Measurements from ENCODE around the gene SUV39H2.
"Not testable (repeated sequence)": the region's sequence is repeated elsewhere in the genome, so short reads cannot be mapped to it uniquely, and the experiment has no call there.

Gene SUV39H2, protein sequence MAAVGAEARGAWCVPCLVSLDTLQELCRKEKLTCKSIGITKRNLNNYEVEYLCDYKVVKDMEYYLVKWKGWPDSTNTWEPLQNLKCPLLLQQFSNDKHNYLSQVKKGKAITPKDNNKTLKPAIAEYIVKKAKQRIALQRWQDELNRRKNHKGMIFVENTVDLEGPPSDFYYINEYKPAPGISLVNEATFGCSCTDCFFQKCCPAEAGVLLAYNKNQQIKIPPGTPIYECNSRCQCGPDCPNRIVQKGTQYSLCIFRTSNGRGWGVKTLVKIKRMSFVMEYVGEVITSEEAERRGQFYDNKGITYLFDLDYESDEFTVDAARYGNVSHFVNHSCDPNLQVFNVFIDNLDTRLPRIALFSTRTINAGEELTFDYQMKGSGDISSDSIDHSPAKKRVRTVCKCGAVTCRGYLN

DNA sequence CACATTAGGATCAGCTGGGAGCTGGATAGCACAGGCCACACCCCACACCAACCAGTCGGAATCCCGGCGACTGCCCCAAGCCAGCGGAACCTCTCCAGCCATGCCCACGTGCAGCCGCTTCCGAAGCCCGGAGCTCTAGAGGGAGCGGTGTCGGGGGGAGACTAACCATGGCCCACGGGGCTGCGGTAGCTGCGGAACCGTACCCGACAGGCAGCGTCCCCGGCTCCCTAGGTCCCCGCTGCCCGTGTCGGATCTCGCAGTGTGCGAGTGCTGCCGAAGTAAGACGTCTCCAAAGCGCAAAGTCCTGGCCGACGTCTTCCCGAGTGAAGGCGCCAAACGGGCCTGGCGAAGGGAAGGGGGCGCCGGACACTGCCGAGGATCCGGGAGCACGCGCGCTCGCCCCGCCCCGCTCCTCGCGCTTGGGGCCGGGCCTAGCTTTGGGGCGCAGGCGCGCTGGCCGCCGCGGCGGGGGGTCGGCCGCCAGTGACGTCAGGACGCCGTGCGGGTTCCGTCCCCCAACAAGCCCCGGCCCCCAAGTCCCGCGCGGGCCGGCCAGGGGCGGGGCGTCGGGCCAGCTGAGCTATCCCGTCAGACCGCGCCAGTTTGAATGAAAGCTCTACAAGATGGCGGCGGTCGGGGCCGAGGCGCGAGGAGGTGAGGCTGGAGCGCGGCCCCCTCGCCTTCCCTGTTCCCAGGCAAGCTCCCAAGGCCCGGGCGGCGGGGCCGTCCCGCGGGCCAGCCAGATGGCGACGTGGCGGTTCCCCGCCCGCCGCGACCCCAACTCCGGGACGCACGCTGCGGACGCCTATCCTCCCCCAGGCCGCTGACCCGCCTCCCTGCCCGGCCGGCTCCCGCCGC is at the start of gene SUV39H2:
Gene SUV39H2 (plus strand): TSS at position 601 of the 858 bp plus-strand sequence. CDS start 23 bp downstream, at position 624.
- DNase-seq (ENCODE audit: low read depth): peak; percentile 93

DNA sequence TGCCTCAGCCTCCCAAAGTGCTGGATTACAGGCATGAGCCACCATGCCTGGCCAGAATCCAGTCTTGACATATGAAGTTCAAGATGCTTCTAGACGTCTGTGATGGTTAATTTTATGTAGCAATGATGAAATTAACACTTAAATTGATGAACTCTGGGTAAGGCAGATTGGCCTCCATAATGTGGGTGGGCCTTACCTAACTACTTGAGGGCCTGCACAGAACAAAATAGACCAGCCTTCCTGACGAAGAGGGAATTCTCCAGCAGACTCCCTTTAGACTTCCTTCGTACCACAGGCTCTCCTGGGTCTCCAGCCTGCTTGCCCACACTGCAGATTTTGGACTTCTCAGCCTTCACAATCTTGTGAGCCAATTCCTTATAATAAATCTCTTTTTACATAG is 45.6 kb upstream of the SUV39H2 start:
- no peak for DNase-seq (ENCODE audit: low read depth)

DNA sequence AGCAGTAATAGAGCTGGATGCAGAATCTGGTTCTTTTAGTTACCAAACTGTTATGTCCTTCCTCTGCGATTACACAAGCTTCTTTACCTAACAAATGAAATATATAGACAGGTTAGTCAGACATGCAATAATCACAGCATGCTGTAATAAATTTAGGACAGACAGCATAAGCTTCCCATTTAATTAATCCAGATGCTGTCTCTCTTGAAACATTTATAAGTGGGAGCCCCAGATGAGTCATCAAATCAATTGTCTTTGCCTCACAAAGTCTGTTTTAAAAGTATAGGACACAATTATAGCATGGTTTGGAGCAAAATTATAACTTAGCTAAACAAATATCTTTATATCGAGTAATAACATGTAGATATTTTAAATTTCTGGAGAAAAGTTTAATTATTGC is 42.5 kb upstream of the SUV39H2 start:
- DNase-seq (ENCODE audit: low read depth): no peak

DNA sequence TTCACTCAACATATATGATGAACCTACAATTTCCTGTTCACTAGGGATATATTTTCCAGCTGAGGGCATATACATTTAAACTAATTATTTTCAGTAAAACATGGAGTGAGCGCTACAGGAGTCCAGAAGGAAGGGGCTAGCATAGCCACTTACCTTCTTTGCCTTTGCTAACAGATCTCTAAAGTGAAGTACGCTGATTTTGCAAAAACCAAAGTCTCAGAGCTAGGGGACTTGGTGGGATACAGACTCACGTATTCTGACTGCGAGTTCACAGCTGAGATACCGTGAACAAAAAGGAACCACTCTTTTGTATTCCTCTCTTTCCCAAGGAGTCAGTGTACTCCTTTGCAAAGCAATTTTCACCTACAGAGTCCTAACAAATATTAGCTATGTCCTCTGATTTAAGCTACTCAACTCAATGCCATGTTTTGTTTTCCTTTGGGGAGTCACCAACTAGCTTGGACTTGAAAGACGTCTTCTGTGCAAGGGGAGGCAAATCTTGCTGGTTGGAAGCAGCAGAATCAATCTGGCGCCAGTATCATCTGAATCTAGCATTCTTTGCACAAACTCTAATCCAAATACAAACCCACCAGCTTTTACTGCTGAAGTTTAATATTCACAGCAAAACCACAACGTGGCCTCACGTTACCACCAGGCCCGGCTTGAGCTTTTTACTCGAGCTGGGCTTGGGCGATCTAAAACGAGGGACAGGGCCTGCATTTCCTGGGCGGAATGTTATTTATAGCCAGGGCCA is 41.5 kb upstream of the SUV39H2 start:
- no peak for DNase-seq (ENCODE audit: low read depth)

DNA sequence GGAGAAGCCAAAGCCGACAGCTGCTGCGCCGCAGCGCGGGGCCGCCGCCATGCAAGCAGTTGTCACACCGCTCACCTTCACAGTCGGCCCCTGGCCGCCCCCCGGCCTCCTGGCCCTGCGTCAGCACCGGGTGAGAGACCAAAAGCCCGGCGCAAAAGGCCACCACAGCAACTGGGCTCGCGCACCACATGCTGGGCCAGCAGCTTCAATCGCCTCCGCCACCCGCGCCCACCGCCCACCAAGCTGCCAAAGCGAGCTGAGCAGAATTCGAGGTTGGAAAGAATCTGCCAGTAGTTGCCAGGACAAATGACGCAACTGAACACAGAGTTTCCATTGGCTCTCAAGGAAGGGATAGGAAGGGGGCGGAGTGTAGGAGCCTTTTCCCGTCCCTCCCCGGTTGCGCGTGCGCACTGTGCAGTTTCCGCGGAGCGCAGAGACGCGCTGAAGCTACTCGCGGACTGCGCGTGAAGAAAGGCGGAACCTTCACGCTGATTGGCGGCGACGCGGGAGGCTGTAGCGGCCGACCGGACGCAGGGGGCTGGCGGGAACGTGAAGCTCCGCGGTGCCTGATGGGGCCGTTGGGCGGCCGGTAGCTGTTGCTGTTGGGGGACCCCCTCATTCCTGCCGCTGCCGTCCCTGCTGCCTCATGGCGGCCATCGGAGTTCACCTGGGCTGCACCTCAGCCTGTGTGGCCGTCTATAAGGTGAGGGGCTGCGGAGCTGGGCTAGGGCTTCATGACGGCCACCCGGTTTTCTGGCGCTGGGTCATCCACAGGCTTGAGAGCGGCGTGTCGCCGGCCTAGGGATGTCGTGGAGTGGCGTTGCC is 40.7 kb upstream of the SUV39H2 start, which contains the start of the genes CDNF, HSPA14 and MSANTD7:
Gene CDNF (minus strand): TSS at position 281 of the 825 bp plus-strand sequence. CDS start 91 bp downstream, at position 190.
Gene HSPA14 (plus strand): TSS at position 550 of the 825 bp plus-strand sequence. CDS start 97 bp downstream, at position 647.
Gene MSANTD7 (plus strand): TSS at position 550 of the 825 bp plus-strand sequence. CDS start 3,979 bp downstream, outside the sequence.
- DNase-seq (ENCODE audit: low read depth): peak; percentile 99

DNA sequence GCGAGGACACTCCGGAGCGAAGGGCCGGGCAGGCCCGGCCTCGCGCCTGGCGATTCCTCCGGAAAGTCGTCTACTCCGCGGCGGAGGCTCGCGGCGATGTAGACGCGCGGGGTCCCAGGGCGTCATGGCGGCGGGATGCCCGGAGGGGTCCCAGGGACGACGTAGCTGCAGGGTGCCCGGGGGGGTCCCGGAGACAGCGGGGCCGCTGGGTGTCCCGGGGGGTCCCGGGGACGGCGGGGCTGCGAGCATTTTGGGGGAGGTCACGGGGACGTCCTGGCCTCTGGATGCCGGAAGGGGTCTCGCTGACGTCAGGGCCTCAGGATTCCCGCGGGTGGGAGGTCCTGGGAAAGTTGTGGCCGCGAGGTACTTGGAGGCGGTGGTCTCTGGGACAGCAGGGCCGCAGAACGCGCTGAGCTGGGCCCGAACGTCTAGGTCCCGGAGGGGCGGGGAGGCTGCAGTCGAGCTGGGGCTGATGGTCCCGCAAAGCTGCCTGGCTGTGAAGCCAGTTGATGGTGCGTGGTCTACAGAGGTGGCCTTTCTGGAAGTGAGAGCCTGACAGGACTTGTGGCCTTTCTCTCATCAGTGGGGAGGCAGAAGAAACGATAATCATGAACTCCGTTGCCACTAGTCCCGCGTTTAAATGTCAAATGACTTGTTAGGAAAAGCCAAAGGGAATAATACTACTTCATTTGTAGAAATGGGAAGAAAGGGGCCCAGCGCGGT is 39.9 kb upstream of the SUV39H2 start:
- no peak for DNase-seq (ENCODE audit: low read depth)

DNA sequence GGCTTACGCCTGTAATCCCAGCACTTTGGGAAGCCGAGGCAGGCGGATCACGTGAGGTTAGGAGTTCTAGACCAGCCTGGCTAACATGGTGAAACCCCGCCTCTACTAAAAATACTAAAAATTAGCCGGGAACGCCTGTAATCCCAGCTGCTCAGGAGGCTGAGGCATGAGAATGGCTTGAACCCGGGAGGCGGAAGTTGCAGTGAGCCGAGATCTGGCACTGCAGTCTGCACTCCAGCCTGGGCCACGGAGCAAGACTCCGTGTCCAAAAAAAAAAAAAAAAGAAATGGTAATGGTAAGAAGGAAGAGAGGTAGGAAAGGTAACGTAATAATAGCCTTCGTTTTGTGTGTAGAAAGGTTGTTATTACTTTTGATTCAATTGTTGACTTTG is 39.4 kb upstream of the SUV39H2 start:
- DNase-seq (ENCODE audit: low read depth): no peak

DNA sequence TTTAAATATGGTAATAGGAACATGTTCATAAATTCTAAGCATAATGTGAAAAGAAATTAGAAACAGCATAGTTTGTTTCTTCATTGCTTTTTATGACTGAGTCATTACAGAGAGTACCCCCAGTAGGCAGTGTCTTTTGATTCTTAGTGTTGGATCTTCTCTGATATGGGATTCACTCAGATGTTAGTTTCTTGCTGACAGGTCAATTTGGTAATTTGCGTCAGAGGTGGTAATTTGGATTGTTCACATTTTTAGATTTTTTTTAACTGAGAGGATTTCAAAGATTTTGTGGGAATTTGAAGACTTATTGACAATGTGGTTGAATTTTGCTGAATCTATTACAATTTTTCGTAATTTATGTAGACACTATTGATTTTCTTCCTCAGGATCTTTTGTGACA is 38.5 kb upstream of the SUV39H2 start:
- no peak for DNase-seq (ENCODE audit: low read depth)

DNA sequence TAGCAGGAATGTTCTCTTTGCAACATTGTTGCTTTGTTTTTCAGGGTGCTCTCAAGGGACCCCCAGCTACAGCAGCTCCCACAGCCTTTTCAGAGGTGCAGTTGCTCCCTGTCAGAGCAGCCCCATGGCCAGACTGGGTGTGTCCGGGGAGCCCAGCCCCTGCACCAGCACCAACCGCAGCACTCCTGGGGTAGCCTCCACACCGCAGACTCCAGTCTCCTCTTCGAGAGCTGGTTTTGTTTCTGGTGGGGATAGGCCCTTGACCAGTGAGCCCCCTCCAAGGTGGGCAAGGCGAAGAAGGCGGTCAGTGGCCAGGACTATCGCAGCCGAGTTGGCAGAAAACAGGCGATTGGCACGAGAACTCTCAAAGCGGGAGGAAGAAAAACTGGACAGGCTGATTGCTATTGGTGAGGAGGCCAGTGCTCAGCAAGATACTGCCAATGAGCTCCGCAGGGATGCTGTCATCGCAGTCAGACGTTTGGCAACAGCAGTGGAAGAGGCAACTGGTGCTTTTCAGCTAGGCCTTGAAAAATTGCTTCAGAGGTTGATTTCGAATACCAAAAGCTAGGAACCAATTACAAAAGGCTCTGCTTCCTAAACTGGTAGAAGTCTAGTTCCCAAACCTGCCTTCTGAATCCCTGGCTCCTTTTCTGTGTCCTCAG is 35.2 kb upstream of the SUV39H2 start:
- DNase-seq (ENCODE audit: low read depth): no peak

DNA sequence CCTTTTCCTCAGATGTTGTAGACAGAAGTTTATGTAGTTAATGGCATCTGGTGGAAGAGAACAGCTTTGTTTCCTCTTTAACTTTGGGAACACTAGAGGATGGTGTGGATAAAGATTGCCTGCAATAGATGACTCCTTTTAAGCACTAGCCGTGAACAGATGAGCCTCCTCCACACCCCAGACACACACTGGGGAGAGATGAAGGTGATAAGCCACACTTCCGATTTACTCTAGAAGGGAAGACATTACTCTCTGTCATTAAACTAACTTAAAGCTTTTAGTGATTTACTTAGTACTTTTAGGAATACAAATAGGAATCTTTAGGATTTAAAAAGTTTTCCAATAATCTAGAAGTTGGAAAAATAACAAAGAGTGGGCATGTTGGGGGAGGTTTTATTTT is 33.7 kb upstream of the SUV39H2 start:
- DNase-seq (ENCODE audit: low read depth): no peak

DNA sequence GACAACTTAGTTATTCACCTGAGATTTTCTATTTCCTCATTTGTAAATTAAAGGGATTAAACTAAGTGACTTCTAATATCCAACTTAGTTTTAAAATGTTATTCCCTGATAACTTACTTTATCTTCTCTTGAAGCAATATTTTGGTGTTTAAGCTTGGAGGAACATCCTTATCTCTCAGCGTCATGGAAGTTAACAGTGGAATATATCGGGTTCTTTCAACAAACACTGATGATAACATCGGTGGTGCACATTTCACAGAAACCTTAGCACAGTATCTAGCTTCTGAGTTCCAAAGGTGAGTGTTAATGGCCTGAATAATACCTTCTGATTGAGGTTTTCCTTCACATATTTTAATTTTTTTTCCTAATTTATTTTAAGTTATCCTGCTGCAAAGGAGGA is 26.4 kb upstream of the SUV39H2 start:
- DNase-seq (ENCODE audit: low read depth): no peak

DNA sequence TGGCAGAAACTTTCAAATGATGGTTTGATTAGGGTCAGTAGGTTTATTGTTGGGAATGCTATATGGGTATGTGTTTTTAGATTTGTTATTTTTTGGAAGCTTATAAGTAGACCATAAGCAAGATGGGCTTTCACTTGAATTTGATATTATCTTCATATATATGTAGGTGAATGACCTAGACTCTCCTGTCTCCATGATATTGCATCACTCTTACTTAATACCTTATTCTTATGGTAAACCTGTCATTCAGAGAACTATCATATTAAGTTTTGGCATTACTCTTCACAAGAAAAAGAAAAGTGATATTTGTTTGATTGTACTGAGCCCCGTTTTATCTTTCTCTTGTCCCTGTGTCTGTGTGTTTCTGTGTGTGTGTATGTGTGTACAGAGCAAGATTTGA is 23.2 kb upstream of the SUV39H2 start:
- DNase-seq (ENCODE audit: low read depth): no peak

DNA sequence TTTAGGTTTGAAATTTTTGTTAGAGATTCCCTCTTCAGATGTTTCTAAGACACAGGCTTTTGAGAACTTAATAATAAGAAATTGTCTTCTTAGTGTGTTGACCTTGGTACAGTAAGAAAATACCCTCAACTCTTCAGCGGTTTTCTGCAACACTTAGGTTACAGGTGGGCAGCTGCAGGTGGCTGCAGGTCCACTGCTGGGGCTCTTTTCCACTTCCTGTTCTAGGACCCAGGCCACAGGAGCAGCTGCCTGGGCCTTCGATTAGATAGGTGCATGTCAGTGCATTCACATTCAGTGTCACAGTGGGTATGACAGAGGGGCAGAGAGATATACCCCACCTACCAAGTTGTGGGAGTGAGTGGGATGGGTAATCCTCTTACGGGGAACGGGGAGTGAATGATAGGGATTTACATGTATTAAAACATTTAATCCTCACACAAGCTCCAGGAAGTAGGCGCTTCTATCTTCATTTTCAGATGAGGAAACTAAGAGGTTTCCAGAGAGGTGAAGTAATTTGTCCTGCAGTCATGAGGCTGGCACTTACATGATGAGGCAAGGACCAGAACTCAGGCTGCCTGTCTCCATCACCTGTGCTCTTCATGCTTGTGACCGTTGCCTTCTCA is 20.2 kb upstream of the SUV39H2 start:
- DNase-seq (ENCODE audit: low read depth): no peak

DNA sequence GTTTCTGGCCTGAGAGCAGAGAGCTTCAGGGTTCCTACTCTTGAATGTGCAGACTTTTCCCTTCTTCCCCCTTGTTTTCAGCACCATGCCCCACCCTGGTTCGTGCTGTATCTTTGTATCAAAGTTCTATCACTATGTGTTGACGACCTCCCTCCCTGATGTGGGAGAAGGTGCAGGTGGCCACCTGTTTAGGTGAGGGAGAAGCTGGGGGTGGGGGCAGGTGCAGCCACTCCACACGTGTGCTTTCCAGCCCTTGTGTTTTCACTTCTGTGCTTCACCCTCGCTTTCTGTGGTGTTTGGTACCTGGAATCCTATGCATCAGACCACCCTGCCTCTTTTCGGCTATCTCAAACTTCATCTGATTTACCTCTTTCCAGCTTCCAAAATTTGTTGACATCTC is 19.6 kb upstream of the SUV39H2 start:
- no peak for DNase-seq (ENCODE audit: low read depth)

DNA sequence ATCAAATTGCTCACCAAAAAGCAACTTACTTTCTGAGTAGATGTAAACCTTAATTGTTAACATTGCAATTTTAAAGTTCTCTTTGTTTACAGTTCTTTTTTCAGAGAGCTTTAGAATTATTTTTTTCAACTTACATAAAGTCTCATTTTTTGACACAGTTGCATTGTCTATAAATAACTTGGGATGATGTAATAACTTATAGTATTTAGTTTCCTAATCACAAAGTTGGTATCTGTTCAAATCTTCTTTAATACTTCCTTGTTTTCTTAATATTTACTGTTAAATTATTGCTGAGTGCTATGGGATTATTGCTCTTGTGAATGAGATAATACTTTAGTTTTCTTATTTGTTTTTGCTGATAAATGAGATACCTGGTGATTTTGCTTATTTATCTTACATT is 18.9 kb upstream of the SUV39H2 start:
- no peak for DNase-seq (ENCODE audit: low read depth)

DNA sequence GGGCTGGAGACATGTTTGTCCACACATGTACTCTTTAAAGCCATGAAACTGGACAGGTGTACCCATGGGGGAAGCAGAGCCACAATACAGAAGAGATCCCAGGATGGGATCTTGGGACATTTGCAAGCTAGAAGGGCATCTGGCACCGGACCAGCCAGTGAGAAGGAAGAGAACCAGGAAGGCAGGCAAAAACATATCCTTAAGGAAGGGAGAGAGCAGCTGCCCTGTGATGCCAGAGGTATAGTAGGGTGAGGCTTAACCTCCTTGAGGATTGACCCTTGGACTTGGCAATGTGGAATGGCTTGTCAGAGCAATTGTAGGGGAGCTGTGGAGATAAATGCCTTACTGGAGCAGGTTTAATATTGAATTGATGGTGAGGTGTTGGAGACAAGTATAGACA is 17.9 kb upstream of the SUV39H2 start:
- no peak for DNase-seq (ENCODE audit: low read depth)

DNA sequence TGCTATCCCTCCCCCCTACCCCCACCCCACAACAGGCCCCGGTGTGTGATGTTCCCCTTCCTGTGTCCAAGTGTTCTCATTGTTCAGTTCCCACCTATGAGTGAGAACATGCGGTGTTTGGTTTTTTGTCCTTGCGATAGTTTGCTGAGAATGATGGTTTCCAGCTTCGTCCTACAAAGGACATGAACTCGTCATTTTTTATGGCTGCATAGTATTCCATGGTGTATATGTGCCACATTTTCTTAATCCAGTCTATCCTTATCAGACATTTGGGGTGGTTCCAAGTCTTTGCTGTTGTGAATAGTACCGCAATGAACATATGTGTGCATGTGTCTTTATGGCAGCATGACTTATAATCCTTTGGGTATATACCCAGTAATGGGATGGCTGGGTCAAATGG is 14.2 kb upstream of the SUV39H2 start:
- not testable (repeated sequence) for DNase-seq (ENCODE audit: low read depth)

DNA sequence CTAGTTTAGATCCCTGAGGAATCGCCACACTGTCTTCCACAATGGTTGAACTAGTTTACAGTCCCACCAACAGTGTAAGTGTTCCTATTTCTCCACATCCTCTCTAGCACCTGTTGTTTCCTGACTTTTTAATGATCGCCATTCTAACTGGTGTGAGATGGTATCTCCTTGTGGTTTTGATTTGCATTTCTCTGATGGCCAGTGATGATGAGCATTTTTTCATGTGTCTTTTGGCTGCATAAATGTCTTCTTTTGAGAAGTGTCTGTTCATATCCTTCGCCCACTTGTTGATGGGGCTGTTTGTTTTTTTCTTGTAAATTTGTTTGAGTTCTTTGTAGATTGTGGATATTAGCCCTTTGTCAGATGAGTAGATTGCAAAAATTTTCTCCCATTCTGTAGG is 13.8 kb upstream of the SUV39H2 start:
- DNase-seq (ENCODE audit: low read depth): not testable (repeated sequence)

DNA sequence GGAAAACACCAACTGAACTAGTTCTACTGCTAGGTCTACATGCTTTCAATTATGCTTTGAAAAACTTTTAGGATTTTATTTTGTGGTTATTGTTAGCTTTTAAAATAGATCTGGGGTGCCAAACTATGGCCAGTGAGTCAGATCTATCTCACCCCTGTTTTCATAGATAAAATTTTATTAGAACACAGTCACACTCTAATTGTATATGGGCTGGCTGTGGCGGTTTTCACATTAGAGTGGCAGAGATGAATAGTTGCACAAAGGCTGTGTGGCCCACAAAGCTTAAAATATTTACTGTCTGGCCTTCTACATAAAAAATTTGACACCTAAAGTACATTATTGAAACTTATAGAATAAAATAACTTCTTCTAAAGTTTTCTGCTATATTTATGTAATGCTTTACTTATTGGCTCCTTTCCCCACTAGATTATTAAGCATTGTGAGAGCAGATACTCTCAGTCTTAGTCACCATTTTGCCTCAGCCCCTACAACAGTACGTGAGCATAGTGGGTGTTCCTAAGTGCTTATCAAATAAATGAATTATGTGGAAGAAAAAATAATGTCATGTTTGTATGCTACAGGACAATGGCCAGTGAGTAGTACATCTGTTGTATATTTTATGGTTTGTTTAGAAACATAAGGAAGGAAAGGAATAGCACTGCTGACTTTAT is 5.4 kb upstream of the SUV39H2 start:
- DNase-seq (ENCODE audit: low read depth): no peak

All from stromal cell of bone marrow (primary cell).